HepG2 (cell line): ENCODE data around the gene STPG4. TPM values are rescaled to one million over a fixed set of nuclear protein-coding genes. Genes with fewer than 3 reads are reported as not detected.

Experiments used
- AKAP8 ChIP-seq: sonication (generic); formaldehyde crosslinking; IDR thresholded peaks from 2 replicates; pipeline ENCODE4 v1.5.1; 2020; ENCODE audit warnings: mild to moderate bottlenecking, missing genetic modification reagents
- ATF4 ChIP-seq, 2 experiments: fragments of 450-650 bp in 1 of 2; sonication (generic) in 1 of 2; formaldehyde crosslinking; IDR thresholded peaks; 2 replicates each; pipeline versions ENCODE4 v1.5.0 to v1.8.0; 2020 to 2022; ENCODE audit warnings: mild to moderate bottlenecking in 1 of 2, missing genetic modification reagents in 1 of 2
- BCLAF1 ChIP-seq: fragments of 450-650 bp; IDR thresholded peaks from 2 replicates; pipeline ENCODE4 v1.6.1; 2017; ENCODE audit warnings: mild to moderate bottlenecking
- DPF2 ChIP-seq: sonication (generic); formaldehyde crosslinking; IDR thresholded peaks from 2 replicates; pipeline ENCODE4 v1.4.0; 2020; ENCODE audit warnings: mild to moderate bottlenecking, low read depth, missing genetic modification reagents, borderline replicate concordance
- HMGXB4 ChIP-seq, 2 experiments: sonication (generic) in 1 of 2; formaldehyde crosslinking in 1 of 2; IDR thresholded peaks; 2 replicates each; pipeline versions ENCODE4 v1.4.0 to v1.6.1; 2018 to 2020; ENCODE audit warnings: missing genetic modification reagents in 2 of 2, borderline replicate concordance in 1 of 2, low read depth in 1 of 2, mild to moderate bottlenecking in 1 of 2, missing biosample characterization in 1 of 2
- PCBP2 ChIP-seq: fragments of 200-400 bp; formaldehyde crosslinking; optimal IDR thresholded peaks from 2 replicates; pipeline ENCODE3; 2018; ENCODE audit warnings: low read length, low read depth; ENCODE audit not compliant: poor library complexity, severe bottlenecking
- RAD21 ChIP-seq: fragments of 450-650 bp; formaldehyde crosslinking; IDR thresholded peaks from 2 replicates; pipeline ENCODE4 v1.5.0; 2020; ENCODE audit warnings: mild to moderate bottlenecking
- SAP130 ChIP-seq: IDR thresholded peaks from 2 replicates; pipeline ENCODE4 v1.6.1; 2016; ENCODE audit warnings: low read depth
- YEATS2 ChIP-seq: sonication (generic); formaldehyde crosslinking; IDR thresholded peaks from 2 replicates; pipeline ENCODE4 v1.4.0; 2020; ENCODE audit warnings: missing genetic modification reagents, borderline replicate concordance
- YY1 ChIP-seq: IDR thresholded peaks from 2 replicates; pipeline ENCODE4 v1.6.1; 2011; ENCODE audit warnings: low read length, low read depth, moderate library complexity, mild to moderate bottlenecking; ENCODE audit not compliant: insufficient read depth, insufficient replicate concordance
- ZBTB2 ChIP-seq: sonication (generic); formaldehyde crosslinking; IDR thresholded peaks from 2 replicates; pipeline ENCODE4 v1.8.0; 2022; ENCODE audit warnings: low read depth, missing genetic modification reagents
- ZBTB46 ChIP-seq: sonication (generic); formaldehyde crosslinking; IDR thresholded peaks from 2 replicates; pipeline ENCODE4 v1.4.0; 2020; ENCODE audit warnings: mild to moderate bottlenecking, missing genetic modification reagents, borderline replicate concordance
- ZC3H13 ChIP-seq: sonication (generic); formaldehyde crosslinking; IDR thresholded peaks from 2 replicates; pipeline ENCODE4 v1.8.1; 2023; ENCODE audit warnings: mild to moderate bottlenecking, missing genetic modification reagents, moderate library complexity
- ZNF580 ChIP-seq: IDR thresholded peaks from 2 replicates; pipeline ENCODE4 v1.6.1; 2016; ENCODE audit warnings: low read depth, borderline replicate concordance
- ZNF639 ChIP-seq: conservative IDR thresholded peaks from 2 replicates; pipeline ENCODE4 v1.6.1; 2018; ENCODE audit warnings: missing genetic modification reagents
- ZNF768 ChIP-seq: sonication (generic); formaldehyde crosslinking; IDR thresholded peaks from 2 replicates; pipeline ENCODE4 v1.4.0; 2020; ENCODE audit warnings: missing genetic modification reagents
- ZNF841 ChIP-seq: sonication (generic); formaldehyde crosslinking; IDR thresholded peaks from 2 replicates; pipeline ENCODE4 v1.8.1; 2023; ENCODE audit warnings: missing genetic modification reagents, borderline replicate concordance
- polyA plus RNA-seq, 8 experiments: library from polyadenylated mRNA; depleted of rRNA in 3 of 8; stranded (reverse) in 7 of 8; unstranded in 1 of 8; fragments of >200 nt; fragmentation: Illumina TruSeq in 4 of 8; extraction: Trizol in 4 of 8; gene quantifications; 2 replicates each; pipeline versions ENCODE4 v1.2.1 to v1.2.3, GENCODE V29; 2011 to 2016; ENCODE audit warnings: low read depth in 4 of 8, missing spikeins in 1 of 8, mixed read lengths in 1 of 8; ENCODE audit not compliant: insufficient read depth in 1 of 8
- total RNA-seq, 5 experiments: library from RNA; depleted of rRNA; stranded (reverse); fragments of >200 nt; fragmentation: Illumina TruSeq; extraction: Trizol; gene quantifications; 2 replicates each; pipeline ENCODE4 v1.2.3, GENCODE V29; 2016; ENCODE audit warnings: low read depth in 1 of 5

The STPG4 gene
- total and polyA plus RNA-seq, 2 of the 13 experiments (the other 11 are each of a cell fraction or from before 2014, with no cell fraction given), result 0.11 to 0.15 TPM

- TF ChIP-seq ZNF580 (CRISPR knock-in tag) (no peak), HMGXB4 (CRISPR knock-in tag; IDR thresholded peaks at IDR 0.05; ENCODE audit: borderline replicate concordance in 1 of 2, low read depth in 1 of 2) (no peak), ZBTB46 (CRISPR knock-in tag) (no peak), ZNF639 (CRISPR knock-in tag) (no peak), SAP130 (peak; percentile 57), ZNF841 (CRISPR knock-in tag) (no peak), ZNF768 (CRISPR knock-in tag) (no peak), ATF4 (CRISPR knock-in tag; IDR thresholded peaks at IDR 0.05) (no peak), ZC3H13 (CRISPR knock-in tag) (no peak), RAD21 (0 out of 2 replicates have a peak, but pooled peaks have one; percentile 6), YEATS2 (CRISPR knock-in tag) (no peak), YY1 (no peak), ZBTB2 (CRISPR knock-in tag) (no peak), BCLAF1 (no peak), DPF2 (CRISPR knock-in tag) (peak; percentile 55; the same call in 1 of the 2 replicates), PCBP2 (no peak), AKAP8 (no peak; the same call in 1 of the 2 replicates)
Observed at GRCh38 chr2:47069628-47070154, 85.4 kb downstream of the STPG4 start (continued).
